ENCODE results near the gene ZDBF2.
"Not testable (repeated sequence)": the region's sequence is repeated elsewhere in the genome, so short reads cannot be mapped to it uniquely, and the experiment has no call there.

The ZDBF2 gene

GRCh38 chr2:206324869-206325268 is 50.4 kb downstream of the ZDBF2 start:
- DNase-seq, result no peak

GRCh38 chr2:206328974-206329373 is 54.5 kb downstream of the ZDBF2 start:
- DNase-seq, result no peak

GRCh38 chr2:206336861-206337260 is 62.4 kb downstream of the ZDBF2 start:
- DNase-seq, result no peak

- no peak for DNase-seq
These were observed 63.5 kb downstream of the ZDBF2 start for GRCh38 chr2:206337956-206338355.

GRCh38 chr2:206341396-206341795 is 66.9 kb downstream of the ZDBF2 start:
- no peak for DNase-seq

GRCh38 chr2:206343144-206343543 is 68.7 kb downstream of the ZDBF2 start:
- no peak for DNase-seq

GRCh38 chr2:206343816-206344215 is 69.4 kb downstream of the ZDBF2 start:
- DNase-seq, result no peak

GRCh38 chr2:206345606-206346005 is 71.1 kb downstream of the ZDBF2 start:
- DNase-seq, result no peak

- DNase-seq, result no peak
These were observed 74.9 kb downstream of the ZDBF2 start for GRCh38 chr2:206349375-206349774.

- DNase-seq, result no peak
These were observed 78.1 kb downstream of the ZDBF2 start for GRCh38 chr2:206352571-206352970.

GRCh38 chr2:206353685-206354084 is 79.2 kb downstream of the ZDBF2 start:
- no peak for DNase-seq

- DNase-seq, result no peak
These were observed 79.7 kb downstream of the ZDBF2 start for GRCh38 chr2:206354129-206354528.

GRCh38 chr2:206356840-206357239 is 82.4 kb downstream of the ZDBF2 start:
- not testable (repeated sequence) for DNase-seq

- DNase-seq, result not testable (repeated sequence)
These were observed 86.4 kb downstream of the ZDBF2 start for GRCh38 chr2:206360840-206361239.

- DNase-seq, result no peak
These were observed 87.1 kb downstream of the ZDBF2 start for GRCh38 chr2:206361407-206362045.
